SIG-M5 treated with dmso at 0.1 percent for 504 hours (cell line): ENCODE measurements around the gene NOP56.

Experiments
- DNase-seq: peaks from one replicate; lab custom pipeline; 2025; ENCODE audit not compliant: unreplicated experiment; lab: John Stamatoyannopoulos, UW

The NOP56 gene

DNA sequence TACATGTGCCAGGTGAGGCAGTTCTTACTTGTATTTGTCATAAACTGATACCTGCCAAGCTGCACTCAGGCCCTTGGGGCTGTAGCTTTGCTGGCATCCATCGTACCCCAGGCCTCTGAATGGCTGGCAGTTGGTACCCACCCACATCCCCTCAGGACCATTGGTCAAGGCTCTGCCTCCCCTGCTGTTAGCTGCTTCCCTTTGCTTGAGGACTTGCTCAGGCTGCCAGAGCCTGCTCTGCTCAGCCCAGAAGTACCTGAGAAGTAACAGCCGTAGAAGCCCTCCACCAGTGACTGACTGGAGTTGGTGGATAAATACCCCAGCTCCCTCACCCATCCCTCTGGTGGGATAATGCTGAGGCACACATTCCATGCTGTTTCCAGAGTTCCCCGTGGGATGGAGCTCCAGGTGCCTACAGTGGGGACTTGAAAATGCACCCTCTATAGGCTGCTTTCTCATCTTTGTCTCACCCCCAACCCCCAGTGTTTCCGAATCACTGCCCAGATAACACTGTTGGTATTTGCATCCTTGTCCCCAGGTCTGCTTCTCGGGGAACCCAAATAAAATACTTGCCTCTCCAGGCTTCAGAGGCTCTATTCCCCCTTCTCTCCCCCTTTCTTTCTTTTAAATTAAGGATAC, 47.5 kb downstream of the NOP56 start:
- DNase-seq = no peak

GRCh38 chr20:2700913-2701620, 48.6 kb downstream of the NOP56 start:
- DNase-seq = no peak

DNA sequence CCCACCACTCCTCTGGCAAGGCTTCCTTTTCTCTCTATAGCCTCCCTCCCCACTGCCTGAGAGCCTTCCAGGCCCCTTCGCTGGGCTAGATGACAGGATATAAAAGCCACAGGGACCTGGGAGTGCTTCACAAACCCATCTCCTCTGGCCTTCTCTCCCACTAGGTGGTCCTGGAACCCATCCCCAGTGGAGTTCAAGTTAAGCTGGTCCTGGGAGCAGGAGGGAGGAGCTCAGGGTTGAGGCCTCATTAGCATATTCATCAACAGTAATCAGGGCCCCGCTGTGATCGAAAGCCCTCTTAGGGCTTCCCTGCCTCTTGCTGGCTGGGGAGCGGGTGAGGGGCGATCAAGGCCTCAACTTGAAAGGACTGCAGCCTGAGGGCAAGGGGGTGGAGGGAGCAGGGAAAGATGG, 49.2 kb downstream of the NOP56 start:
- no peak for DNase-seq

- DNase-seq = no peak
Measured at GRCh38 chr20:2703716-2704475, 51.5 kb downstream of the NOP56 start.

- no peak for DNase-seq
Measured at GRCh38 chr20:2705931-2706645, 53.7 kb downstream of the NOP56 start.

DNA sequence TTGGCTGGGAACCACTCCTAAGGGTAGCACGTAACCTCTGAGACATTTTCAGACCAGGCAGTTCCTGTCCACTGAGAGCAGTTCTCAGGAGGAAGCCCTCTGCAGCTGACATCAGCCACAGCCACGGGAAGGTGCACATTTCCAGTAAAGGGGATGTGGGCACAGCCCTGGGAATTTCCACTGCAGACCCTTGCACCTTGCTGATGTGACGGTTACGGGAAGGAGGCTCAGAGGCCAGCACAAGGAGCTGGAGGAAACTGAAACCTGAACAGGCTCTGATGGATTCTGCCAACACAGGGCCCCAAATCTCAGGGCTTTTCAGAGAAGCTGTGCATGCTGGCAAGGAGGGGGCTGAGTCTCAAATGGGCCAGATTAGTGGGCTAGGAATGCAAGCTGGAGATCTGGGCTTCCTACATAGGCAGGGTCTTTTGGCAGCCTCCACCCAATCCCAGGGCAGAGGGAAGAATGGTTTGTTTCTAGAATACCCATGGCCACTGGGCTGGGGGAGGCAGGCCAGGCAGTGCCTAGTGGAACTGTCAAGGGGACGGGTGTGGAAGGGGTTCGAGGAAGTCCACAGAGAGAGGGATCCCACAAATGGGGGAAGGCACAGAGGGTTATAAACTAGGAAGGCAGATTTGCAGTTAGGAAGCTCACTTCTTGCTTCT, 54.4 kb downstream of the NOP56 start:
- DNase-seq = no peak

DNA sequence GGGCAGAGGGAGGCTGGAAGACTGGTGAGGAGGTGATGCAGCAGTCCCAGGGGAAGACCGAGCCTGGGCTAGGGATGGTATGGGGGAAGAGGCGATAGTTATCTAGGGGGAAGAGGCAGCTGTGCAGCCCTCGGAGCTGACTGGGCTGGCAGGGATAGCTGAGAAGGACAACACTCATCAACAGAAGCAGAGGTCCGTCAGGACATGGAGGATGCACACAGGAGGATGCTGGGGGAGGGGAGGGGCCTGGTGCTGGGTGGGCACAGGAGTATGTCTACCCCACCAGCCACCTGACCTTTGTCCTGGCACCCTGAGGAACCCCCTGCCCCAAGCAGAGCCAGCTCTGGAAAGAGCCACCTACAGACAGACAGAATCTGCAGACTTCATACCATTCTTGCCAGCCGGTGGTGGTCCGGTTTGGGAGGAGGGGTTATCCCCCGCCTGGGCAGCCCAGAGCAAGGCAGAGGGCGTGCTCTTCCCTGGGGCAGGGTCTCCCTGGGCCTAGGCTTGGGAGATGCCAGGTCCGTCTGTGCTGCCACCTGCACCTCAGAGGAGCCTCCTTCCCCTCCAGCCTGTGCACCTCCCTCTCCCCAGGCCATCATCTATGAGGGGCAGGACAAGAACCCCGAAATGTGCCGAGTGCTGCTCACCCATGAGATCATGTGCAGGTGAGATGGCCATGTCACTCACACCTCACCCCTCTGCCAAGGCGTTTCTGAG, 55.1 kb downstream of the NOP56 start:
- DNase-seq = no peak
